HCT116 (cell line): Measurements from ENCODE around the gene P2RY14. TPM values are rescaled to one million over a fixed set of nuclear protein-coding genes. Genes with fewer than 3 reads are reported as not detected.
"Not testable (repeated sequence)": the region's sequence is repeated elsewhere in the genome, so short reads cannot be mapped to it uniquely, and the experiment has no call there.

ENCODE experiments used
- ATAC-seq: fragments of 200-7000 bp; cut with Tn5 transposase; 2 replicates; pipeline ENCODE4 v1.9.1; 2020; ENCODE audit warnings: mild to moderate bottlenecking, moderate library complexity
- BruUV-seq: library from RNA; stranded (reverse); fragments of 400-500 nt; replicated peaks from 2 replicates; lab custom pipeline; 2021; lab: Mats Ljungman, UMichigan
- CTCF ChIA-PET: fragments of 300-600 bp; sonication (Branson Sonifier 250); formaldehyde crosslinking; loops from one replicate; lab custom pipeline; 2021; ENCODE audit warnings: antibody characterized with exemption; lab: Charles Lee
- POLR2A ChIA-PET: fragments of 300-600, 350-600 bp; sonication (Branson Sonifier 250); formaldehyde crosslinking; loops from one replicate; lab custom pipeline; 2021; ENCODE audit warnings: antibody characterized with exemption; lab: Charles Lee
- RAD21 ChIA-PET, 2 experiments: fragments of 300-600 bp; sonication (Branson Sonifier 250); formaldehyde crosslinking; loops; one replicate each; lab custom pipeline; 2023; ENCODE audit warnings: low total read pairs in 2 of 2; ENCODE audit not compliant: uncharacterized antibody in 2 of 2, unreplicated experiment in 2 of 2, low non-redundant PET in 1 of 2; lab: Charles Lee
- DNase-seq: peaks from one replicate; pipeline ENCODE4 v3.0.0-alpha.2; 2010; ENCODE audit warnings: low read depth, low spot score
- H2AFZ ChIP-seq: fragments of 200-600 bp; shearing (Covaris generic), sonication (generic); 2 replicates; pipeline ENCODE4 v1.6.1; 2017; ENCODE audit warnings: low read depth, mixed run types, mixed read lengths, antibody characterized with exemption, low read length; ENCODE audit not compliant: poor library complexity, severe bottlenecking
- H3K27ac ChIP-seq: 2 replicates; pipeline ENCODE4 v1.5.1; 2012; ENCODE audit warnings: low read depth, low read length
- H3K27me3 ChIP-seq: fragments of 200-600 bp; sonication (generic); 2 replicates; pipeline ENCODE4 v1.6.1; 2016; ENCODE audit warnings: mixed run types, low read length, mixed read lengths; ENCODE audit not compliant: insufficient read depth
- H3K36me3 ChIP-seq, 2 experiments: fragments of 200-500 bp in 1 of 2; fragments of 200-600 bp in 1 of 2; sonication (Bioruptor generic) in 1 of 2; sonication (generic) in 1 of 2; 2 replicates each; pipeline versions ENCODE4 v1.5.1 to v1.6.1; 2014 to 2016; ENCODE audit warnings: low read length in 2 of 2, inconsistent platforms in 1 of 2, mixed read lengths in 1 of 2, mixed run types in 1 of 2; ENCODE audit not compliant: insufficient read depth in 2 of 2, control insufficient read depth in 1 of 2
- H3K4me1 ChIP-seq, 2 experiments: fragments of 200-600 bp in 1 of 2; sonication (generic) in 1 of 2; 2 replicates each; pipeline versions ENCODE4 v1.5.1 to v1.6.1; 2012 to 2017; ENCODE audit warnings: low read length in 2 of 2, inconsistent platforms in 1 of 2, mild to moderate bottlenecking in 1 of 2, mixed read lengths in 1 of 2, mixed run types in 1 of 2, moderate library complexity in 1 of 2; ENCODE audit not compliant: insufficient read depth in 2 of 2, control insufficient read depth in 1 of 2
- H3K4me2 ChIP-seq: fragments of 200-600 bp; sonication (generic); 2 replicates; pipeline ENCODE4 v1.6.1; 2017; ENCODE audit warnings: mixed run types, low read length, mixed read lengths
- H3K4me3 ChIP-seq, 2 experiments: fragments of 200-600 bp in 1 of 2; sonication (generic) in 1 of 2; replicated peaks in 1 of 2; 2 replicates each; pipeline ENCODE4 v1.5.1; 2011 to 2016; ENCODE audit warnings: low read length in 2 of 2, control low read depth in 1 of 2, low read depth in 1 of 2, mild to moderate bottlenecking in 1 of 2, mixed read lengths in 1 of 2, mixed run types in 1 of 2
- H3K79me2 ChIP-seq: fragments of 200-600 bp; sonication (generic); 2 replicates; pipeline ENCODE4 v1.6.1; 2017; ENCODE audit warnings: mild to moderate bottlenecking, mixed run types, low read length, moderate library complexity, mixed read lengths; ENCODE audit not compliant: insufficient read depth
- H3K9ac ChIP-seq: fragments of 200-600 bp; sonication (generic); 2 replicates; pipeline ENCODE4 v1.6.1; 2016; ENCODE audit warnings: low read length, mixed read lengths
- H3K9me2 ChIP-seq: fragments of 200-600 bp; sonication (generic), shearing (Covaris generic); 2 replicates; pipeline ENCODE4 v1.6.1; 2017; ENCODE audit warnings: mixed run types, mild to moderate bottlenecking, moderate library complexity; ENCODE audit not compliant: insufficient read depth
- H3K9me3 ChIP-seq, 2 experiments: fragments of 200-500 bp in 1 of 2; fragments of 200-600 bp in 1 of 2; sonication (Bioruptor generic) in 1 of 2; sonication (generic) in 1 of 2; 2 replicates each; pipeline ENCODE4 v1.6.1; 2014 to 2017; ENCODE audit warnings: low read length in 2 of 2, mixed read lengths in 2 of 2, inconsistent platforms in 1 of 2, low read depth in 1 of 2, mild to moderate bottlenecking in 1 of 2, mixed run types in 1 of 2, moderate library complexity in 1 of 2; ENCODE audit not compliant: control insufficient read depth in 1 of 2, insufficient read depth in 1 of 2
- H4K20me1 ChIP-seq: fragments of 200-600 bp; sonication (generic), shearing (Covaris generic); 2 replicates; pipeline ENCODE4 v1.6.1; 2017; ENCODE audit warnings: mixed run types, mild to moderate bottlenecking, moderate library complexity; ENCODE audit not compliant: insufficient read depth
- CEBPB ChIP-seq: IDR thresholded peaks from 2 replicates; pipeline ENCODE4 v1.6.1; 2012; ENCODE audit warnings: low read depth
- ELF1 ChIP-seq: IDR thresholded peaks from 2 replicates; pipeline ENCODE4 v1.6.1; 2012; ENCODE audit warnings: low read depth, borderline replicate concordance
- EZH2phosphoT487 ChIP-seq: fragments of 200-600 bp; IDR thresholded peaks from 2 replicates; pipeline ENCODE4 v1.6.1; 2018; ENCODE audit warnings: antibody characterized with exemption, borderline replicate concordance
- FOSL1 ChIP-seq: IDR thresholded peaks from 2 replicates; pipeline ENCODE4 v1.6.1; 2012; ENCODE audit warnings: low read depth
- POLR2A ChIP-seq: IDR thresholded peaks from 2 replicates; pipeline ENCODE4 v1.7.0; 2011; ENCODE audit warnings: borderline replicate concordance; ENCODE audit not compliant: insufficient read depth, insufficient read length; ENCODE audit errors: extremely low read depth
- POLR2AphosphoS5 ChIP-seq: IDR thresholded peaks from 2 replicates; pipeline ENCODE4 v1.6.1; 2011; ENCODE audit warnings: mild to moderate bottlenecking, low read depth, low read length, moderate library complexity
- intact Hi-C: fragments of 100-400 bp; cut with micrococcal nuclease; formaldehyde crosslinking; loops from 2 replicates; pipeline ENCODE4 v1.10.0; 2022
- total RNA-seq: library from RNA; stranded (reverse); gene quantifications from one replicate; pipeline ENCODE4 v1.2.1, GENCODE V29; 2021; ENCODE audit not compliant: unreplicated experiment

The P2RY14 gene
- total RNA-seq, 1 experiment from 2014 or later = not detected

DNA sequence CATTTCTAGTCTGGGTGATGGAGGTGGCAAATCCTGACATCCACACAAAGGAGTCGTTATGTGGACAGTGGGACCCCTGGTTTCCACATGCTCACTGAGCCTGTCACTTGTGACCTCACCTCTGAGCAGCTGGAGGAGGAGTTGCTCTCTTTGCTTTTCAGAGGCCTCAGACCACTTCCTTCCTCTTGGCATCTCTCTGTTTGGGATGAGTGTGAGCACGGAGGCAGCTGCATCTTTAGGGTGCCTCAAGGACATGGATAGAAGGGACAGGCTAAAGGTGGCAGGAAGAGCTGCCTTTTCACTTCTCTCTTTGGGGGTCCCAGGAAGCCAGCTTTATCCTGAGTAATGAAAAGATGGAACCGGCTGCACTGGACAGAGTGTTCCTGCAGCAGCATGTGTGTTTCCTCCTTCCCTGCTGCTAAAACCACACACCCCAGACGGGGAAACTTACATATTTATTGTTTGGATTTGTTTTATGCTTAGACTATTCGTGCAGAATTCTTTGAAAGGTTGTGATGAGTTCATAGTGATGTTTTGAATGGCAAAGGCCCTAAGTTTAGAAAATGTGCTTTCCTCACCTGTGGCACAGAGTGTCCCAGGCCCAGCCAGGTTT lies 107.1 kb downstream of the P2RY14 start:
- Histone ChIP-seq H3K9me3 (no peaks in the 10 kb centered on the region), H3K79me2 (no peaks in the 10 kb centered on the region), H3K27me3 (no peaks in the 10 kb centered on the region), H3K27ac (no peak overlapping the region), H3K4me3 (no peak overlapping the region), H3K9ac (no peak overlapping the region), H2AFZ (no peak overlapping the region), H3K36me3 (no peaks in the 10 kb centered on the region), H4K20me1 (no peaks in the 10 kb centered on the region), H3K4me1 (no peaks in the 10 kb centered on the region), H3K9me2 (no peaks in the 10 kb centered on the region), H3K4me2 (no peak overlapping the region)
- ChIA-PET RAD21 (no interaction called here), CTCF (no interaction called here), POLR2A (no interaction called here)
- intact Hi-C loops = no loop called here
- BruUV-seq = no TSS peak
- TF ChIP-seq CEBPB (no peak), EZH2phosphoT487 (no peak), ELF1 (no peak), FOSL1 (no peak), POLR2AphosphoS5 (no peak), POLR2A (no peak)
- DNase-seq (no peak), ATAC-seq (no peak)

DNA sequence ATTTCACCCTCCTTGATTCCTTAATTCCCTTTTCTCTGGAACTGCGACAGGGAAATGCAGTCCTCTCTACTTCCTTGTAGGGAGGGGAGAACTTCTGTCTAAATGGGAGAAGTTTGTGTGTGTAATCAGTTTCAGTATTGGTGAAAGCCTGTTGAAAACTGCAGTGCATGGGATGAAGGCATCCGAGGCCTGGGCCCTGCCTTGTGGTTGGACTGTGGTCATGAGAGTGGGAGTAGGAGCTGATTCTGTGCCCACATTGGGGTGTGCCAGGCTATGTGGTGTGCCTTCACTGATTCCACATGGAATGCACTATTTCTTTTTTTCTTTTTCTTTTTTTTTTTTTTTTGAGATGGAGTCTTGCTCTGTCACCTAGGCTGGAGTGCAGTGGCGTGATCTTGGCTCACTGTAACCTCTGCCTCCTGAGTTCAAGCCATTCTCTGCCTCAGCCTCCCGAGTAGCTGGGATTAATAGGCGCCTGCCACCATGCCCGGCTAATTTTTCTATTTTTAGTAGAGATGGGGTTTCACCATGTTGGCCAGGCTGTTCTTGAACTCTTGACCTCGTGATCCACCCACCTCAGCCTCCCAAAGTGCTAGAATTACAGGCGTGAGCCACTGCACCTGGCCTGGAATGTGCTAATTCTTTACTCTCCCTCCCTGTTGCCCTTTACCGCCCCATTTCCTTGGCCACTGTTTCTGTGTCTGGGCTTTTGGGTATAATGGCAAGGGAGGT lies 108.2 kb downstream of the P2RY14 start:
- H3K4me3 ChIP-seq, CTCF ChIA-PET, H3K27ac ChIP-seq, BruUV-seq, H3K9ac ChIP-seq, H3K79me2 ChIP-seq, ATAC-seq, H3K4me2 ChIP-seq, H3K9me2 ChIP-seq, H2AFZ ChIP-seq, H4K20me1 ChIP-seq, H3K9me3 ChIP-seq, H3K36me3 ChIP-seq, RAD21 ChIA-PET, H3K4me1 ChIP-seq, H3K27me3 ChIP-seq, DNase-seq, POLR2A ChIA-PET: not testable (repeated sequence)
- intact Hi-C loops = loop anchor here (5.0 kb wide), 2 partner anchors 667 to 747 kb away; no protein-coding TSS in a partner anchor
